Measurements from ENCODE around the gene NRG3. TPM values are rescaled to one million over a fixed set of nuclear protein-coding genes. Genes with fewer than 3 reads are reported as not detected.

The NRG3 gene
- total and polyA plus RNA-seq, 2 donors (not counting 1 experiment from before 2014, with no cell fraction given), result not detected

- Histone ChIP-seq H3K9ac (ENCODE audit: insufficient read depth, low read length) (no peak overlapping the region), H3K36me3 (ENCODE audit: control insufficient read depth, insufficient read depth, low read length) (no peaks in the 10 kb centered on the region), H3K4me2 (ENCODE audit: extremely low read depth, insufficient read depth, low read length) (no peak overlapping the region), H3K9me3 (ENCODE audit: control insufficient read depth, insufficient read depth, low read depth, low read length) (no peaks in the 10 kb centered on the region), H3K79me2 (ENCODE audit: control insufficient read depth, insufficient read depth, low read length) (no peaks in the 10 kb centered on the region), H4K20me1 (ENCODE audit: control insufficient read depth, extremely low read depth, insufficient read depth, low read length) (no peaks in the 10 kb centered on the region), H3K27ac (ENCODE audit: insufficient read depth, low read length) (no peak overlapping the region), H3K4me1 (ENCODE audit: control insufficient read depth, extremely low read depth, insufficient read depth, low read length) (no peaks in the 10 kb centered on the region), H2AFZ (ENCODE audit: low read length) (no peak overlapping the region), H3K27me3 (ENCODE audit: control insufficient read depth, insufficient read depth, low read length) (no peaks in the 10 kb centered on the region), H3K4me3 (replicated peaks in 1 of 4; ENCODE audit: control extremely low read depth in 1 of 4, insufficient read depth in 1 of 4, low read depth in 3 of 4, low read length in 4 of 4) (no peak overlapping the region)
- TF ChIP-seq EZH2 (IDR thresholded peaks at IDR 0.05; ENCODE audit: low read length, missing control alignments), result no peak
- TF ChIP-seq, protein P1, sequence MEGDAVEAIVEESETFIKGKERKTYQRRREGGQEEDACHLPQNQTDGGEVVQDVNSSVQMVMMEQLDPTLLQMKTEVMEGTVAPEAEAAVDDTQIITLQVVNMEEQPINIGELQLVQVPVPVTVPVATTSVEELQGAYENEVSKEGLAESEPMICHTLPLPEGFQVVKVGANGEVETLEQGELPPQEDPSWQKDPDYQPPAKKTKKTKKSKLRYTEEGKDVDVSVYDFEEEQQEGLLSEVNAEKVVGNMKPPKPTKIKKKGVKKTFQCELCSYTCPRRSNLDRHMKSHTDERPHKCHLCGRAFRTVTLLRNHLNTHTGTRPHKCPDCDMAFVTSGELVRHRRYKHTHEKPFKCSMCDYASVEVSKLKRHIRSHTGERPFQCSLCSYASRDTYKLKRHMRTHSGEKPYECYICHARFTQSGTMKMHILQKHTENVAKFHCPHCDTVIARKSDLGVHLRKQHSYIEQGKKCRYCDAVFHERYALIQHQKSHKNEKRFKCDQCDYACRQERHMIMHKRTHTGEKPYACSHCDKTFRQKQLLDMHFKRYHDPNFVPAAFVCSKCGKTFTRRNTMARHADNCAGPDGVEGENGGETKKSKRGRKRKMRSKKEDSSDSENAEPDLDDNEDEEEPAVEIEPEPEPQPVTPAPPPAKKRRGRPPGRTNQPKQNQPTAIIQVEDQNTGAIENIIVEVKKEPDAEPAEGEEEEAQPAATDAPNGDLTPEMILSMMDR (conservative IDR thresholded peaks at IDR 0.05 in 1 of 2, IDR thresholded peaks at IDR 0.05 in 1 of 2; ENCODE audit: low read depth in 1 of 2, low read length in 2 of 2), result no peak
- no peak for DNase-seq (ENCODE audit: low read depth in 2 of 2)
These were observed 301.6 kb downstream of the NRG3 start for GRCh38 chr10:82176587-82176986.

DNA sequence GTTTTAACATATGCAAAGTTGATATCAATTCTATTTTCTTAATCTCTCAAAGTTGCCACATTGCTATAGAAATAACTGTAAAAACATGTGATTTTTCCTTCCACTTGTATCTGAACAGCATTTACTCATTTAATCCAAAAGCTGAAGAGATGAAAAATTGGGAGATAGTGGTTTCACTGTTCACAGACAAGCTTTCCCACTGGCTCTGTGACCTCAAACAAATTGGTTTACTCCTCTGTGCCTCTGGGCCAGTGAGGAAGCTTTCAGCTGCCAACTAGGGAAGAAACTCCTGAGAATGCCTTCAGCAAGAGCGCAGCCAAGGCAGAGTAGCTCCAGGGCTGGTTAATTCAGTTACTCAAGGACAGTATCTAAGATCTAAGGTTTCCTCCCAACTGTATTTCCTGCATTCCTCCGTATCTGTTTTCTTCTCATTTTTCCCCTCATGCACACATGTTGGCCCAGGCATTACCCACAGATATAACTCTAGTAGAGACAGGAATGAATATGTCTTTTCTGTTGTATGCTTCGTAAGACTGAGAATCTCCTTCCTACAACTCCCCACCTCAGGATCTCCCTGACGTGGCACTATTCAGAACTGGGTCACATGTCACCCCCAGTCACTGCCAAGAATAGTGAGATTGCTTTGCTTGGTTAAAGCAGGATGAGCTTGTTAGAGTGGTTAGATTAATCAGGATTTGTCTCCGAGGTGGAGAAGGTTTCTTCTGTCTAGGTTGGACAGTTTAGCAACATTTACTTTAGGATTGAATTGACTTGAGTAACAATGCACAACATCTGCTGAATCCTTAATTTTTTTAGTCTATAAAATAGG lies 315.7 kb downstream of the NRG3 start:
- Histone ChIP-seq H3K4me3 (replicated peaks in 1 of 4; ENCODE audit: control extremely low read depth in 1 of 4, insufficient read depth in 1 of 4, low read depth in 3 of 4, low read length in 4 of 4) (no peak overlapping the region), H2AFZ (ENCODE audit: low read length) (no peak overlapping the region), H3K9me3 (ENCODE audit: control insufficient read depth, insufficient read depth, low read depth, low read length) (no peaks in the 10 kb centered on the region), H3K27ac (ENCODE audit: insufficient read depth, low read length) (no peak overlapping the region), H3K27me3 (ENCODE audit: control insufficient read depth, insufficient read depth, low read length) (no peaks in the 10 kb centered on the region), H3K9ac (ENCODE audit: insufficient read depth, low read length) (no peak overlapping the region), H4K20me1 (ENCODE audit: control insufficient read depth, extremely low read depth, insufficient read depth, low read length) (no peaks in the 10 kb centered on the region), H3K79me2 (ENCODE audit: control insufficient read depth, insufficient read depth, low read length) (no peaks in the 10 kb centered on the region), H3K4me2 (ENCODE audit: extremely low read depth, insufficient read depth, low read length) (no peak overlapping the region), H3K36me3 (ENCODE audit: control insufficient read depth, insufficient read depth, low read length) (no peaks in the 10 kb centered on the region), H3K4me1 (ENCODE audit: control insufficient read depth, extremely low read depth, insufficient read depth, low read length) (no peaks in the 10 kb centered on the region)
- TF ChIP-seq, protein P1 (conservative IDR thresholded peaks at IDR 0.05 in 1 of 2, IDR thresholded peaks at IDR 0.05 in 1 of 2; ENCODE audit: low read depth in 1 of 2, low read length in 2 of 2), result no peak
- TF ChIP-seq EZH2 (IDR thresholded peaks at IDR 0.05; ENCODE audit: low read length, missing control alignments), result no peak
- peak in 1 of 2 donors; percentile 20 for DNase-seq (ENCODE audit: low read depth in 2 of 2)

- no peak for DNase-seq (ENCODE audit: low read depth in 2 of 2)
- no peaks in the 10 kb centered on the region for H3K9me3 ChIP-seq (ENCODE audit: control insufficient read depth, insufficient read depth, low read depth, low read length)
- H4K20me1 ChIP-seq (ENCODE audit: control insufficient read depth, extremely low read depth, insufficient read depth, low read length), result no peaks in the 10 kb centered on the region
- H2AFZ ChIP-seq (ENCODE audit: low read length), result no peak overlapping the region
- no peak overlapping the region for H3K4me3 ChIP-seq (replicated peaks in 1 of 4; ENCODE audit: control extremely low read depth in 1 of 4, insufficient read depth in 1 of 4, low read depth in 3 of 4, low read length in 4 of 4)
- no peak overlapping the region for H3K4me2 ChIP-seq (ENCODE audit: extremely low read depth, insufficient read depth, low read length)
- H3K4me1 ChIP-seq (ENCODE audit: control insufficient read depth, extremely low read depth, insufficient read depth, low read length), result no peaks in the 10 kb centered on the region
- no peak overlapping the region for H3K9ac ChIP-seq (ENCODE audit: insufficient read depth, low read length)
- no peak overlapping the region for H3K27ac ChIP-seq (ENCODE audit: insufficient read depth, low read length)
- TF ChIP-seq, protein P1 (conservative IDR thresholded peaks at IDR 0.05 in 1 of 2, IDR thresholded peaks at IDR 0.05 in 1 of 2; ENCODE audit: low read depth in 1 of 2, low read length in 2 of 2), result no peak
- no peak for TF ChIP-seq EZH2 (IDR thresholded peaks at IDR 0.05; ENCODE audit: low read length, missing control alignments)
- H3K79me2 ChIP-seq (ENCODE audit: control insufficient read depth, insufficient read depth, low read length), result no peaks in the 10 kb centered on the region
- no peaks in the 10 kb centered on the region for H3K27me3 ChIP-seq (ENCODE audit: control insufficient read depth, insufficient read depth, low read length)
- H3K36me3 ChIP-seq (ENCODE audit: control insufficient read depth, insufficient read depth, low read length), result no peaks in the 10 kb centered on the region
These were observed 316.7 kb downstream of the NRG3 start for GRCh38 chr10:82191653-82192052.

Measured in fibroblast of lung (primary cell).